GM23338 (cell line): ENCODE data around the gene CNN2. TPM values are rescaled to one million over a fixed set of nuclear protein-coding genes. Genes with fewer than 3 reads are reported as not detected.
A peak's percentile ranks its signal among the peaks of the same experiment; 100 is the strongest.

Experiments
- ATAC-seq: fragments of 200-7000 bp; cut with Tn5 transposase; 3 replicates; pipeline ENCODE4 v1.9.1; 2020
- DNase-seq: peaks from one replicate; pipeline ENCODE4 v3.0.0-alpha.2; 2015; ENCODE audit warnings: low spot score
- H2AFZ ChIP-seq: fragments of 200-600 bp; sonication (generic); 2 replicates; pipeline ENCODE4 v1.8.0; 2016; ENCODE audit warnings: antibody characterized with exemption, mild to moderate bottlenecking, moderate library complexity
- H3F3A ChIP-seq: fragments of 200-600 bp; sonication (generic); replicated peaks from 2 replicates; pipeline ENCODE4 v1.8.0; 2017; ENCODE audit warnings: antibody characterized with exemption, mixed run types, low read depth
- H3K27ac ChIP-seq: fragments of 200-600 bp; sonication (generic); 2 replicates; pipeline ENCODE4 v1.6.1; 2016; ENCODE audit warnings: low read depth
- H3K27me3 ChIP-seq: fragments of 200-600 bp; sonication (generic); 2 replicates; pipeline ENCODE4 v1.8.0; 2016; ENCODE audit warnings: mild to moderate bottlenecking, mixed run types, moderate library complexity; ENCODE audit not compliant: insufficient read depth
- H3K36me3 ChIP-seq: fragments of 200-600 bp; sonication (generic); 2 replicates; pipeline ENCODE4 v1.8.0; 2016; ENCODE audit warnings: mild to moderate bottlenecking; ENCODE audit not compliant: insufficient read depth
- H3K4me1 ChIP-seq: fragments of 200-600 bp; sonication (generic); 2 replicates; pipeline ENCODE4 v1.8.0; 2016; ENCODE audit warnings: mild to moderate bottlenecking, moderate library complexity; ENCODE audit not compliant: insufficient read depth
- H3K4me2 ChIP-seq: fragments of 200-600 bp; sonication (generic); 2 replicates; pipeline ENCODE4 v1.7.1; 2017; ENCODE audit warnings: mixed run types
- H3K4me3 ChIP-seq: fragments of 200-600 bp; sonication (generic); 2 replicates; pipeline ENCODE4 v1.6.1; 2016; ENCODE audit warnings: mixed run types
- H3K79me2 ChIP-seq: fragments of 200-600 bp; sonication (generic); replicated peaks from 2 replicates; pipeline ENCODE4 v1.8.0; 2017; ENCODE audit warnings: mild to moderate bottlenecking; ENCODE audit not compliant: insufficient read depth
- H3K9me2 ChIP-seq: fragments of 200-600 bp; sonication (generic); 2 replicates; pipeline ENCODE4 v1.8.0; 2017; ENCODE audit not compliant: insufficient read depth
- H4K20me1 ChIP-seq: fragments of 200-600 bp; sonication (generic); replicated peaks from 2 replicates; pipeline ENCODE4 v1.8.0; 2017; ENCODE audit warnings: mild to moderate bottlenecking; ENCODE audit not compliant: insufficient read depth
- H3K27ac Mint-ChIP-seq: 2 replicates; pipeline ENCODE4 v1.8.0; 2020; ENCODE audit warnings: inconsistent platforms, mild to moderate bottlenecking, moderate library complexity, mixed read lengths
- H3K27me3 Mint-ChIP-seq: 3 replicates; pipeline ENCODE4 v1.8.0; 2022; ENCODE audit warnings: low read depth, mild to moderate bottlenecking, moderate library complexity, mixed read lengths, inconsistent platforms; ENCODE audit not compliant: insufficient read depth, poor library complexity
- H3K36me3 Mint-ChIP-seq: 3 replicates; pipeline ENCODE4 v1.8.0; 2021; ENCODE audit warnings: low read depth, mild to moderate bottlenecking, inconsistent platforms, moderate library complexity, mixed read lengths
- H3K4me1 Mint-ChIP-seq: 3 replicates; pipeline ENCODE4 v1.8.0; 2020; ENCODE audit warnings: mild to moderate bottlenecking, inconsistent platforms, mixed read lengths
- H3K4me3 Mint-ChIP-seq: 3 replicates; pipeline ENCODE4 v1.8.0; 2021; ENCODE audit warnings: moderate library complexity, mild to moderate bottlenecking, inconsistent platforms, mixed read lengths
- H3K9me3 Mint-ChIP-seq: 3 replicates; pipeline ENCODE4 v1.8.0; 2020; ENCODE audit warnings: moderate library complexity, mild to moderate bottlenecking, inconsistent platforms, mixed read lengths
- ETS1 ChIP-seq: IDR thresholded peaks from 2 replicates; pipeline ENCODE4 v1.6.1; 2016; ENCODE audit warnings: antibody characterized with exemption
- POLR2AphosphoS5 ChIP-seq: IDR thresholded peaks from 2 replicates; pipeline ENCODE4 v1.6.1; 2016; ENCODE audit warnings: antibody characterized with exemption, low read depth
- STAT1 ChIP-seq: IDR thresholded peaks from one replicate; pipeline ENCODE4 v1.6.1; 2016; ENCODE audit warnings: antibody characterized with exemption; ENCODE audit not compliant: unreplicated experiment
- ZNF114 ChIP-seq: fragments of 250-450 bp; sonication (Bioruptor Pico); IDR thresholded peaks from 2 replicates; pipeline ENCODE4 v1.5.0; 2020; ENCODE audit warnings: mild to moderate bottlenecking, moderate library complexity
- polyA plus RNA-seq: library from polyadenylated mRNA; unstranded; fragments of >200 nt; fragmentation: Nextera tagmentation; extraction: Ambion mirVana; gene quantifications from 2 replicates; pipeline ENCODE4 v1.2.1, GENCODE V29; 2016
- total RNA-seq: library from RNA; depleted of rRNA; stranded (reverse); fragments of >200 nt; shearing (Covaris generic); gene quantifications from 2 replicates; pipeline ENCODE4 v1.2.3, GENCODE V29; 2014
- TF ChIP-seq, protein P1 (sequence below): IDR thresholded peaks from one replicate; pipeline ENCODE4 v1.6.1; 2018; ENCODE audit warnings: antibody characterized with exemption; ENCODE audit not compliant: unreplicated experiment
- TF ChIP-seq, protein P2 (sequence below), 2 experiments: fragments of 200-600 bp in 1 of 2; sonication (generic) in 1 of 2; conservative IDR thresholded peaks; 2 replicates each; pipeline versions ENCODE4 v1.5.1 to v1.6.1; 2016 to 2017; ENCODE audit warnings: antibody characterized with exemption in 2 of 2, low read depth in 2 of 2, mild to moderate bottlenecking in 2 of 2, moderate library complexity in 1 of 2

CNN2 gene
- total and polyA plus RNA-seq, 2 experiments from 2014 or later: 330 to 392 TPM

- TF ChIP-seq, protein P1, sequence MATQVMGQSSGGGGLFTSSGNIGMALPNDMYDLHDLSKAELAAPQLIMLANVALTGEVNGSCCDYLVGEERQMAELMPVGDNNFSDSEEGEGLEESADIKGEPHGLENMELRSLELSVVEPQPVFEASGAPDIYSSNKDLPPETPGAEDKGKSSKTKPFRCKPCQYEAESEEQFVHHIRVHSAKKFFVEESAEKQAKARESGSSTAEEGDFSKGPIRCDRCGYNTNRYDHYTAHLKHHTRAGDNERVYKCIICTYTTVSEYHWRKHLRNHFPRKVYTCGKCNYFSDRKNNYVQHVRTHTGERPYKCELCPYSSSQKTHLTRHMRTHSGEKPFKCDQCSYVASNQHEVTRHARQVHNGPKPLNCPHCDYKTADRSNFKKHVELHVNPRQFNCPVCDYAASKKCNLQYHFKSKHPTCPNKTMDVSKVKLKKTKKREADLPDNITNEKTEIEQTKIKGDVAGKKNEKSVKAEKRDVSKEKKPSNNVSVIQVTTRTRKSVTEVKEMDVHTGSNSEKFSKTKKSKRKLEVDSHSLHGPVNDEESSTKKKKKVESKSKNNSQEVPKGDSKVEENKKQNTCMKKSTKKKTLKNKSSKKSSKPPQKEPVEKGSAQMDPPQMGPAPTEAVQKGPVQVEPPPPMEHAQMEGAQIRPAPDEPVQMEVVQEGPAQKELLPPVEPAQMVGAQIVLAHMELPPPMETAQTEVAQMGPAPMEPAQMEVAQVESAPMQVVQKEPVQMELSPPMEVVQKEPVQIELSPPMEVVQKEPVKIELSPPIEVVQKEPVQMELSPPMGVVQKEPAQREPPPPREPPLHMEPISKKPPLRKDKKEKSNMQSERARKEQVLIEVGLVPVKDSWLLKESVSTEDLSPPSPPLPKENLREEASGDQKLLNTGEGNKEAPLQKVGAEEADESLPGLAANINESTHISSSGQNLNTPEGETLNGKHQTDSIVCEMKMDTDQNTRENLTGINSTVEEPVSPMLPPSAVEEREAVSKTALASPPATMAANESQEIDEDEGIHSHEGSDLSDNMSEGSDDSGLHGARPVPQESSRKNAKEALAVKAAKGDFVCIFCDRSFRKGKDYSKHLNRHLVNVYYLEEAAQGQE: no peak
- TF ChIP-seq STAT1 (no peak), ETS1 (no peak), POLR2AphosphoS5 (no peak), ZNF114 (no peak)
Measured at GRCh38 chr19:1069009-1069779, 42.8 kb downstream of the CNN2 start (continued).

GRCh38 chr19:1070576-1070930 lies 44.1 kb downstream of the CNN2 start:
- H3K4me2 ChIP-seq: peak overlapping the region; percentile 81
- no peaks in the 10 kb centered on the region for H3K9me2 ChIP-seq
- H3K36me3 ChIP-seq: peaks cover 1% of the 10 kb centered on the region; the same call in 1 of the 2 replicates
- peaks cover 3% of the 10 kb centered on the region; the same call in 1 of the 2 replicates for H3K4me1 ChIP-seq
- peak overlapping the region; percentile 63 for H3K4me3 ChIP-seq
- H2AFZ ChIP-seq: peak overlapping the region; percentile 91
- H4K20me1 ChIP-seq: 0 out of 2 replicates have a peak, but pooled peaks cover 3% of the 10 kb centered on the region
- Mint-ChIP-seq H3K4me1 (peaks cover 17% of the 10 kb centered on the region), H3K9me3 (no peaks in the 10 kb centered on the region), H3K36me3 (peaks cover 10% of the 10 kb centered on the region), H3K27me3 (peaks cover 21% of the 10 kb centered on the region), H3K27ac (no peak overlapping the region), H3K4me3 (peak overlapping the region; percentile 60)
- H3K79me2 ChIP-seq: 0 out of 2 replicates have a peak, but pooled peaks cover 4% of the 10 kb centered on the region
- H3K27me3 ChIP-seq: peaks cover 14% of the 10 kb centered on the region
- no peak overlapping the region for H3K27ac ChIP-seq
- no peak for TF ChIP-seq STAT1
- TF ChIP-seq, protein P2, sequence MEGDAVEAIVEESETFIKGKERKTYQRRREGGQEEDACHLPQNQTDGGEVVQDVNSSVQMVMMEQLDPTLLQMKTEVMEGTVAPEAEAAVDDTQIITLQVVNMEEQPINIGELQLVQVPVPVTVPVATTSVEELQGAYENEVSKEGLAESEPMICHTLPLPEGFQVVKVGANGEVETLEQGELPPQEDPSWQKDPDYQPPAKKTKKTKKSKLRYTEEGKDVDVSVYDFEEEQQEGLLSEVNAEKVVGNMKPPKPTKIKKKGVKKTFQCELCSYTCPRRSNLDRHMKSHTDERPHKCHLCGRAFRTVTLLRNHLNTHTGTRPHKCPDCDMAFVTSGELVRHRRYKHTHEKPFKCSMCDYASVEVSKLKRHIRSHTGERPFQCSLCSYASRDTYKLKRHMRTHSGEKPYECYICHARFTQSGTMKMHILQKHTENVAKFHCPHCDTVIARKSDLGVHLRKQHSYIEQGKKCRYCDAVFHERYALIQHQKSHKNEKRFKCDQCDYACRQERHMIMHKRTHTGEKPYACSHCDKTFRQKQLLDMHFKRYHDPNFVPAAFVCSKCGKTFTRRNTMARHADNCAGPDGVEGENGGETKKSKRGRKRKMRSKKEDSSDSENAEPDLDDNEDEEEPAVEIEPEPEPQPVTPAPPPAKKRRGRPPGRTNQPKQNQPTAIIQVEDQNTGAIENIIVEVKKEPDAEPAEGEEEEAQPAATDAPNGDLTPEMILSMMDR (conservative IDR thresholded peaks at IDR 0.05; ENCODE audit: low read depth in 2 of 2): peak; percentile 51 to 63
- peaks cover 14% of the 10 kb centered on the region for H3F3A ChIP-seq
- ATAC-seq: peak; percentile 53
- DNase-seq: peak; percentile 86
